Nucleus accumbens (tissue), 56 donors: ENCODE results near the gene FAM184A.
"Not testable (repeated sequence)": the region's sequence is repeated elsewhere in the genome, so short reads cannot be mapped to it uniquely, and the experiment has no call there.

Experiments
- DNase-seq, 56 donors: peaks; one replicate each; lab custom pipeline; 2025; lab: John Stamatoyannopoulos, UW

Gene FAM184A

GRCh38 chr6:119078376-119079282, at the start of gene FAM184A:
Gene FAM184A (minus strand): TSS chr6:119078664. CDS start chr6:119078299, 365 bp downstream.
- peak in 52 of 56 donors; percentile 14 to 85 (median 57) for DNase-seq

- no peak for DNase-seq
These were observed 49.2 kb upstream of the FAM184A start for GRCh38 chr6:119127627-119128026.

- DNase-seq, result no peak
These were observed 48.4 kb upstream of the FAM184A start for GRCh38 chr6:119126826-119127225.

- DNase-seq, result no peak
These were observed 47.7 kb upstream of the FAM184A start for GRCh38 chr6:119126140-119126539.

GRCh38 chr6:119125576-119125975, 47.1 kb upstream of the FAM184A start:
- DNase-seq, result no peak

GRCh38 chr6:119124079-119124824, 45.8 kb upstream of the FAM184A start:
- DNase-seq, result no peak

GRCh38 chr6:119122336-119122735, 43.9 kb upstream of the FAM184A start:
- no peak for DNase-seq

GRCh38 chr6:119121367-119121766, 42.9 kb upstream of the FAM184A start:
- DNase-seq, result no peak

- DNase-seq, result no peak
These were observed 41.5 kb upstream of the FAM184A start for GRCh38 chr6:119119989-119120388.

- not testable (repeated sequence) for DNase-seq
These were observed 40.6 kb upstream of the FAM184A start for GRCh38 chr6:119119062-119119461.

GRCh38 chr6:119116712-119117281, 38.3 kb upstream of the FAM184A start:
- no peak for DNase-seq

- no peak for DNase-seq
These were observed 35.5 kb upstream of the FAM184A start for GRCh38 chr6:119113961-119114360.

GRCh38 chr6:119112812-119113530, 34.5 kb upstream of the FAM184A start:
- DNase-seq, result peak in 2 of 56 donors; percentile 2 to 4

- peak in 19 of 56 donors; percentile 1 to 41 (median 12) for DNase-seq
These were observed 32.4 kb upstream of the FAM184A start for GRCh38 chr6:119110601-119111548.

GRCh38 chr6:119109654-119110325, 31.3 kb upstream of the FAM184A start:
- DNase-seq, result no peak

GRCh38 chr6:119108076-119108475, 29.6 kb upstream of the FAM184A start:
- no peak for DNase-seq

- DNase-seq, result no peak
These were observed 26.8 kb upstream of the FAM184A start for GRCh38 chr6:119105282-119105681.

- no peak for DNase-seq
These were observed 24.4 kb upstream of the FAM184A start for GRCh38 chr6:119102901-119103300.

- no peak for DNase-seq
These were observed 21.7 kb upstream of the FAM184A start for GRCh38 chr6:119100115-119100514.
